Fibroblast of the aortic adventitia (primary cell): ENCODE measurements around the gene BABAM2. TPM values are rescaled to one million over a fixed set of nuclear protein-coding genes. Genes with fewer than 3 reads are reported as not detected.

ENCODE experiments used
- DNase-seq: peaks from one replicate; pipeline ENCODE4 v3.0.0-alpha.2; 2010; ENCODE audit warnings: low read depth
- H3K4me3 ChIP-seq: 2 replicates; pipeline ENCODE4 v1.5.1; 2011; ENCODE audit warnings: low read depth, mild to moderate bottlenecking, control low read depth, low read length, moderate library complexity
- total RNA-seq: library from RNA; depleted of rRNA; stranded (reverse); fragments of >200 nt; gene quantifications from 2 replicates; pipeline ENCODE4 v1.2.3, GENCODE V29; 2012; ENCODE audit warnings: low replicate concordance
- TF ChIP-seq, protein P1 (sequence below): IDR thresholded peaks from 2 replicates; pipeline ENCODE4 v1.5.1; 2011; ENCODE audit warnings: mild to moderate bottlenecking, low read length, control low read depth, inconsistent platforms; ENCODE audit not compliant: insufficient read depth

BABAM2 gene
- total RNA-seq, 1 donor = 45.3 TPM

DNA sequence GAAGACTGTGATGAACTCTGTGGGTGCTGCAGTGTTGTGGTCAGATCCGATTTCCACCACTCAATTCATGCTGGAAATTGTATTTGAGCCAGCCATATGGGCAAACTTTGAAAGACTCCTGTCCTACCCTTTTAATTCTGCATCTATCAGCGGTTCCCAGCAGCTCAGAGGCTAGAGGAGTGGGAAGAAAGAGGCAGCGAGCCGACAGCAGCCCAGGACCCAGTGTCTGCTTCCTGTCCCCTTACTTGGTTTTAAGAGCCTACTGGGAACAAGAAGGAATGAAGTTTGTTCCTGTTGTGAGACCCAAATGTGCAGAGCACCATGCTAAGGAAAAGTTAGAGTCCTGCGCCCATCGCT, 429.5 kb downstream of the BABAM2 start:
- TF ChIP-seq, protein P1, sequence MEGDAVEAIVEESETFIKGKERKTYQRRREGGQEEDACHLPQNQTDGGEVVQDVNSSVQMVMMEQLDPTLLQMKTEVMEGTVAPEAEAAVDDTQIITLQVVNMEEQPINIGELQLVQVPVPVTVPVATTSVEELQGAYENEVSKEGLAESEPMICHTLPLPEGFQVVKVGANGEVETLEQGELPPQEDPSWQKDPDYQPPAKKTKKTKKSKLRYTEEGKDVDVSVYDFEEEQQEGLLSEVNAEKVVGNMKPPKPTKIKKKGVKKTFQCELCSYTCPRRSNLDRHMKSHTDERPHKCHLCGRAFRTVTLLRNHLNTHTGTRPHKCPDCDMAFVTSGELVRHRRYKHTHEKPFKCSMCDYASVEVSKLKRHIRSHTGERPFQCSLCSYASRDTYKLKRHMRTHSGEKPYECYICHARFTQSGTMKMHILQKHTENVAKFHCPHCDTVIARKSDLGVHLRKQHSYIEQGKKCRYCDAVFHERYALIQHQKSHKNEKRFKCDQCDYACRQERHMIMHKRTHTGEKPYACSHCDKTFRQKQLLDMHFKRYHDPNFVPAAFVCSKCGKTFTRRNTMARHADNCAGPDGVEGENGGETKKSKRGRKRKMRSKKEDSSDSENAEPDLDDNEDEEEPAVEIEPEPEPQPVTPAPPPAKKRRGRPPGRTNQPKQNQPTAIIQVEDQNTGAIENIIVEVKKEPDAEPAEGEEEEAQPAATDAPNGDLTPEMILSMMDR = no peak
- no peak for DNase-seq

DNA sequence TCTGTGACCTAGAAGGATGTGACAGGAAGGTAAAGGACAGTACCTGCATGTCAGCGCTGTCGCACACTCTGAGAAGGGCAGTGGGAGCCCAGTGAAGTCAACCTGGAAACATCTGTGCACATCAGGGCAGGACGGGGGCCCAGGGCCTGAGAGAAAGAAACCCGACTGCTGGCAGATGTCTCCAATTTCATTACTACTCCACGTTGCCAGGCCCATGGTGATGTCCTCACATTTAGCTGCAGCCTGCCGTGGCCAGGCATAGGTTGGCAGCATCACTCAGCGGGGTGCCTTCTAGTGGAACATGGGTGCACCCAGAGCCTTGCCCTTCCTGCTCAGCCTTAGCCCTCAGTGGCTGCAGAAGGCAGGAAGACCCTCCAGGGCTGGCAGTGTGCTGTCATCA, 429.8 kb downstream of the BABAM2 start:
- no peak overlapping the region for H3K4me3 ChIP-seq
- TF ChIP-seq, protein P1 = no peak
- no peak for DNase-seq

More for the DNA sequence above, 429.5 kb downstream of the BABAM2 start:
- no peak overlapping the region for H3K4me3 ChIP-seq

DNA sequence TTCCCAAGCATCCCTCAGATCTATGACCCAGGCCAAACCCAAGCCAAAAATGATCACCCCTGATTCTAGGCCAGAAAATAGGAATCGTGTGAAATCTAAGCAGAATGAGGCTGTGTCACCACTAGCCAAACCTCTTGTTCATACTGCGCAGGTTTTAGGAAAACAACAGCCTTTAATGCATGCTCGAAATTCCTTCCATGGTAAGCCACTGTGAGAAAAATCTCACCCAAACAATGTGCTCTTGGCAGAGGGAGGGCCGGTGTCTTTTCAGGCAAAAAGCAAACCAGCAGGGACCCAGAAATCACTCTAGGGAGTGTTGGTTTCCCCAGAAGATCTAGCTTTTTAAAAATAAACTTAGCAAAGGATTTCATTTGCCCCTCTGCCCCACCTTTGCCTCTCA, 430.9 kb downstream of the BABAM2 start:
- no peak overlapping the region for H3K4me3 ChIP-seq
- TF ChIP-seq, protein P1 = no peak
- DNase-seq = peak; percentile 30

DNA sequence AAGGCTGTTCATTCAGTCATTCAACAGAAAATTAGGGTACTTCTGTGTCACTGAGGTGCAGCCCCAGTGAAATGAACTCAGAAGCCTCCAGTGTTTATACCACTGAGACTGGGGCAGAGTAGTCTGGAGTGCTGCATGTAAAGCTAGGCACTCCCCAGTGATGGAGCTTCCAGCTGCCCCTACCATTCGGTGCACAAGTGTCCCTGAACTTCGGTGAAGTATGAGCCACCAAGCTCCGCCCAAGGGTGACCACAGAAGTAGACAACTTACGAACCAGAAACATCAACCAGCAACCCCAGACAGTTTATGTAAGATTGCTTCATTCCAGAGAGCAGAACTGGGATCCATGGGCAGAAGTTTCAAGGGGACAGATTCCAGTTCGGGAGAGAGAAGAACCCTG, 431.5 kb downstream of the BABAM2 start:
- no peak for DNase-seq
- TF ChIP-seq, protein P1 = no peak

DNA sequence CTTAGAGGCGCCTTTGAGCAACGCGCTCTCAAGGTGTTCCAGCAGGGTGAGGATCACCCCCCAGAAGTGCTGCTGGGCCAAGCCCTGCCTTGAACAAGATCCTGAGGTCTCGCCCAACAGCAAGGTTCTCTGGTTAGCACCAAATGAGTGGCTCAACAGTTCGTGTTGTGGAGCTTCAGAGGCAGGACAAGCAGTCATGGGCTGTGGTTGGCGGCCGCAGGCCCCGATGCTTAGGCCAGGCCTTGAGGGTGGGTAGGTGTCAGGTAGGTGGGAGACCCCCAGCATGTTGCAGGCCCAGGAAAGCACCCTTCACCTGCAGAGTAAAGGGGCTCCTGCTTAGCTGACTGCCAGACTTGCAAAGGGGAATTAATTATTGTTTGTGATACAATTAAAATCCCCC, 431.9 kb downstream of the BABAM2 start:
- DNase-seq = no peak
- TF ChIP-seq, protein P1 = no peak
- H3K4me3 ChIP-seq = no peak overlapping the region

More for the DNA sequence above, 431.5 kb downstream of the BABAM2 start:
- H3K4me3 ChIP-seq = no peak overlapping the region

DNA sequence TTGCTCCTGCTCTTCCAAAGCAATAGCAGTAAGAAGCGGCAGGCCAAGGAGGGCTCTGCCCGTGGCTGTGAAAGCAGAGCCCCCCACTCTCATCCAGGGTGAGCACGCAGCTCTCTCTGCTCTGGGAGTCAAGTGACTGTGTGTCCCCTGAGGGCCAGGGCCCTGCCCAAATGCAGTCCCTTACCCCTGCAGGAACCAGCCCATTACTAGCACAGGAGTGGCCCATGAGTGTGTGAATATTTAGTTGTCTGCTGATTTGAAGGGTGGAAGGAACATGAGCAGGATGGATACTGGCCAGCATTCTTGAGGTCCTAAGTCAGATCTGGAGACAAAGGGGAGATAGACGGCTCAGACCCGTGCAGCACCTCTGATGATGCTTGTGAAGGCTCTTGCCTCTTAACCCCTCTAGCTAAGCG, 432.5 kb downstream of the BABAM2 start:
- peak; percentile 74 for DNase-seq
- TF ChIP-seq, protein P1 = no peak

DNA sequence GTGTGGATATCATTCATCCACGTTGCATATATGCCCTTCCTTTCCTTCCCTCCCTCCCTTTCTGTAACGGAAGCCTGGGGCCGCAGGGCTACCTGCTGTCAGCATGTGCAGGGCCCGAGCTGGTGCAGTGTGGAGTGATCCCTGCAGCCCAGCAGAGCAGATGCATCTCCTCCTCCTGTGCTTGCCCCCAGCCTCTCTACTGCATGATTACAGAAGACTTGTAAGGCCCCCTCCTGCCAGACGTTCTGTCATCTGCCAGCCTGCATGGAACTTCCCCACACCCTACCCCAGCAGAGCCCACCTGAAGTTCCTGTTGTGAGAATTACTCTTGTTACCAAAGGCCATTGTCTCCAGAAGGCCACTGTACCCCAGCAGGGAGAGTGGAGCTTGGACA, 434.6 kb downstream of the BABAM2 start:
- no peak for DNase-seq
- H3K4me3 ChIP-seq = no peak overlapping the region
- TF ChIP-seq, protein P1 = no peak

More for the DNA sequence above, 432.5 kb downstream of the BABAM2 start:
- H3K4me3 ChIP-seq = no peak overlapping the region
